ENCODE data around the gene PLXNB1. TPM values are rescaled to one million over a fixed set of nuclear protein-coding genes. Genes with fewer than 3 reads are reported as not detected.

Gene PLXNB1
- total and polyA plus RNA-seq, 2 of the 13 experiments (the other 11 are each of a cell fraction or from before 2014, with no cell fraction given), result 86.0 to 143 TPM

DNA sequence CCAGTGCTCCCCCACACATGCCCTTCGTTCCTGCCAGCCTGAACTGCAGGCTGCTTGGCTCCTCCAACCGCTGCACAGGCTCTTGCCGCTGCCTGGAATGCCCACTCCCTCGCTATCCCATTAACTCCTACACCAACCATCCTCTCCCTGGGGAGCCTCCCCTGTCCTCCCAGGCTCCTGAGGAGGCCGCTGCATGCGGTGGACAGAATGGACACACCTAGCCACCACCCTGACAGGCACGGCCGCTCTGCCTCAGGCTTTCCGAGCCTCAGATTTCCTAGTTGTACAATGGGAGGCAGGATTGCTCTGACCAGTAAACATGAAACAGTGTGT, 2.3 kb downstream of the PLXNB1 start:
- Histone ChIP-seq H3K79me2 (ENCODE audit: insufficient read depth, low read length) (peaks cover 58% of the 10 kb centered on the region), H3K9me3 (ENCODE audit: low read length) (no peaks in the 10 kb centered on the region), H3K4me3 (replicated peaks in 1 of 3; ENCODE audit: insufficient read depth in 1 of 3, low read depth in 2 of 3, low read length in 3 of 3) (peak overlapping the region; percentile 79 to 93 (median 86)), H3K4me2 (ENCODE audit: low read depth, low read length) (peak overlapping the region; percentile 100), H3K36me3 (replicated peaks in 1 of 2; ENCODE audit: control insufficient read depth in 1 of 2, insufficient read depth in 2 of 2, low read length in 2 of 2) (peaks cover 18 to 31% of the 10 kb centered on the region in 2 experiments; a peak in 4 of 5 replicates), H4K20me1 (ENCODE audit: insufficient read depth, low read length) (peaks cover 57% of the 10 kb centered on the region), H3K27ac (ENCODE audit: extremely low read length, insufficient read depth, low read length) (peak overlapping the region; percentile 99), H3K27me3 (ENCODE audit: control insufficient read depth in 1 of 2, insufficient read depth in 2 of 2, low read length in 2 of 2) (no peaks in the 10 kb centered on the region), H3K4me1 (ENCODE audit: insufficient read depth, low read length) (peaks cover 83% of the 10 kb centered on the region), H2AFZ (ENCODE audit: low read length) (no peak overlapping the region), H3K9ac (ENCODE audit: insufficient read depth, low read depth, low read length) (peak overlapping the region; percentile 96)
- no peak for FAIRE-seq
- WGBS (ENCODE audit: low lambda C conversion rate), result 16% methylated on average over 9 of the region's 9 CpGs
- in situ Hi-C loops (cut with HindIII; ENCODE audit: extremely low pct_ligation_motif_present, low pct_unique_long_range_greater_than_20kb) (no loop called here), intact Hi-C loops (cut with micrococcal nuclease; ENCODE audit: unreplicated experiment) (no loop called here)
- no TSS peak for BruUV-seq (replicated peaks)
- ChIA-PET POLR2A (interaction anchor here (1.3 to 9.0 kb wide), 4 partner anchors 8 to 45 kb away, joined by 3 to 130 read pairs (median 16); partner anchors contain the start of genes CCDC51 and TMA7), CTCF (ENCODE audit: low intra/inter-chr PET ratio, low total read pairs) (interaction anchor here (3.1 kb wide), 1 partner anchor 8 kb away, joined by 14 read pairs; no protein-coding TSS in a partner anchor)
- DNase-seq (ENCODE audit: low spot score), result no peak
- ATAC-seq, result no peak
- peak; percentile 42; the same call in 1 of the 2 replicates for TF ChIP-seq SALL1 (CRISPR knock-in tag; IDR thresholded peaks at IDR 0.05)
- TF ChIP-seq ZFP41 (CRISPR knock-in tag; IDR thresholded peaks at IDR 0.05; ENCODE audit: borderline replicate concordance), result no peak
- no peak for TF ChIP-seq BCL6 (CRISPR knock-in tag; IDR thresholded peaks at IDR 0.05)
- no peak for TF ChIP-seq ZFP37 (CRISPR knock-in tag; IDR thresholded peaks at IDR 0.05; ENCODE audit: borderline replicate concordance)
- TF ChIP-seq HNRNPL (IDR thresholded peaks at IDR 0.05; ENCODE audit: low read depth, low read length), result peak; percentile 86; the same call in 1 of the 2 replicates
- TF ChIP-seq, protein P1, sequence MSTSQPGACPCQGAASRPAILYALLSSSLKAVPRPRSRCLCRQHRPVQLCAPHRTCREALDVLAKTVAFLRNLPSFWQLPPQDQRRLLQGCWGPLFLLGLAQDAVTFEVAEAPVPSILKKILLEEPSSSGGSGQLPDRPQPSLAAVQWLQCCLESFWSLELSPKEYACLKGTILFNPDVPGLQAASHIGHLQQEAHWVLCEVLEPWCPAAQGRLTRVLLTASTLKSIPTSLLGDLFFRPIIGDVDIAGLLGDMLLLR (CRISPR knock-in tag; IDR thresholded peaks at IDR 0.05), result 0 out of 2 replicates have a peak, but pooled peaks have one; percentile 23
- no peak for TF ChIP-seq HDAC2 (CRISPR knock-in tag; IDR thresholded peaks at IDR 0.05)
- no peak for TF ChIP-seq SIX4 (CRISPR knock-in tag; IDR thresholded peaks at IDR 0.05)
- TF ChIP-seq RBFOX2 (IDR thresholded peaks at IDR 0.05; ENCODE audit: low read depth, low read length), result peak; percentile 62; the same call in 1 of the 2 replicates
- TF ChIP-seq TAF1 (CRISPR knock-in tag; IDR thresholded peaks at IDR 0.05), result no peak
- TF ChIP-seq, protein P2, sequence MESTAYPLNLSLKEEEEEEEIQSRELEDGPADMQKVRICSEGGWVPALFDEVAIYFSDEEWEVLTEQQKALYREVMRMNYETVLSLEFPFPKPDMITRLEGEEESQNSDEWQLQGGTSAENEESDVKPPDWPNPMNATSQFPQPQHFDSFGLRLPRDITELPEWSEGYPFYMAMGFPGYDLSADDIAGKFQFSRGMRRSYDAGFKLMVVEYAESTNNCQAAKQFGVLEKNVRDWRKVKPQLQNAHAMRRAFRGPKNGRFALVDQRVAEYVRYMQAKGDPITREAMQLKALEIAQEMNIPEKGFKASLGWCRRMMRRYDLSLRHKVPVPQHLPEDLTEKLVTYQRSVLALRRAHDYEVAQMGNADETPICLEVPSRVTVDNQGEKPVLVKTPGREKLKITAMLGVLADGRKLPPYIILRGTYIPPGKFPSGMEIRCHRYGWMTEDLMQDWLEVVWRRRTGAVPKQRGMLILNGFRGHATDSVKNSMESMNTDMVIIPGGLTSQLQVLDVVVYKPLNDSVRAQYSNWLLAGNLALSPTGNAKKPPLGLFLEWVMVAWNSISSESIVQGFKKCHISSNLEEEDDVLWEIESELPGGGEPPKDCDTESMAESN (CRISPR knock-in tag; conservative IDR thresholded peaks at IDR 0.05), result no peak
- no peak for TF ChIP-seq ZNF879 (CRISPR knock-in tag; IDR thresholded peaks at IDR 0.05)
- no peak for TF ChIP-seq EED (CRISPR knock-in tag; IDR thresholded peaks at IDR 0.05)
- no peak for TF ChIP-seq U2AF1 (optimal IDR thresholded peaks at IDR 0.05; ENCODE audit: low read depth, low read length)
- no peak for TF ChIP-seq ZNF224 (CRISPR knock-in tag; IDR thresholded peaks at IDR 0.05)
- TF ChIP-seq, protein P3, sequence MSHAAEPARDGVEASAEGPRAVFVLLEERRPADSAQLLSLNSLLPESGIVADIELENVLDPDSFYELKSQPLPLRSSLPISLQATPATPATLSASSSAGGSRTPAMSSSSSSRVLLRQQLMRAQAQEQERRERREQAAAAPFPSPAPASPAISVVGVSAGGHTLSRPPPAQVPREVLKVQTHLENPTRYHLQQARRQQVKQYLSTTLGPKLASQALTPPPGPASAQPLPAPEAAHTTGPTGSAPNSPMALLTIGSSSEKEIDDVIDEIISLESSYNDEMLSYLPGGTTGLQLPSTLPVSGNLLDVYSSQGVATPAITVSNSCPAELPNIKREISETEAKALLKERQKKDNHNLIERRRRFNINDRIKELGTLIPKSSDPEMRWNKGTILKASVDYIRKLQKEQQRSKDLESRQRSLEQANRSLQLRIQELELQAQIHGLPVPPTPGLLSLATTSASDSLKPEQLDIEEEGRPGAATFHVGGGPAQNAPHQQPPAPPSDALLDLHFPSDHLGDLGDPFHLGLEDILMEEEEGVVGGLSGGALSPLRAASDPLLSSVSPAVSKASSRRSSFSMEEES (CRISPR knock-in tag; IDR thresholded peaks at IDR 0.05), result no peak
- TF ChIP-seq POLR2G (IDR thresholded peaks at IDR 0.05; ENCODE audit: low read depth, low read length), result 0 out of 2 replicates have a peak, but pooled peaks have one; percentile 38
- TF ChIP-seq ZMYM2 (CRISPR knock-in tag; IDR thresholded peaks at IDR 0.05), result no peak
- TF ChIP-seq EEA1 (CRISPR knock-in tag; IDR thresholded peaks at IDR 0.05; ENCODE audit: borderline replicate concordance), result no peak
- TF ChIP-seq, protein P4, sequence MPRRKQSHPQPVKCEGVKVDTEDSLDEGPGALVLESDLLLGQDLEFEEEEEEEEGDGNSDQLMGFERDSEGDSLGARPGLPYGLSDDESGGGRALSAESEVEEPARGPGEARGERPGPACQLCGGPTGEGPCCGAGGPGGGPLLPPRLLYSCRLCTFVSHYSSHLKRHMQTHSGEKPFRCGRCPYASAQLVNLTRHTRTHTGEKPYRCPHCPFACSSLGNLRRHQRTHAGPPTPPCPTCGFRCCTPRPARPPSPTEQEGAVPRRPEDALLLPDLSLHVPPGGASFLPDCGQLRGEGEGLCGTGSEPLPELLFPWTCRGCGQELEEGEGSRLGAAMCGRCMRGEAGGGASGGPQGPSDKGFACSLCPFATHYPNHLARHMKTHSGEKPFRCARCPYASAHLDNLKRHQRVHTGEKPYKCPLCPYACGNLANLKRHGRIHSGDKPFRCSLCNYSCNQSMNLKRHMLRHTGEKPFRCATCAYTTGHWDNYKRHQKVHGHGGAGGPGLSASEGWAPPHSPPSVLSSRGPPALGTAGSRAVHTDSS (CRISPR knock-in tag; conservative IDR thresholded peaks at IDR 0.05), result no peak
- no peak for TF ChIP-seq GLI4 (CRISPR knock-in tag; IDR thresholded peaks at IDR 0.05; ENCODE audit: borderline replicate concordance)
- TF ChIP-seq ZSCAN31 (CRISPR knock-in tag; IDR thresholded peaks at IDR 0.05; ENCODE audit: low read depth), result no peak

Data from HepG2 (cell line).